ENCODE results near the gene FARS2. TPM values are rescaled to one million over a fixed set of nuclear protein-coding genes. Genes with fewer than 3 reads are reported as not detected.
A peak's percentile ranks its signal among the peaks of the same experiment; 100 is the strongest.

FARS2 gene
- total RNA-seq, 2 experiments from 2014 or later: 15.7 to 18.5 TPM

- ATAC-seq: no peak
- POLR2A ChIA-PET: interaction anchor here (0.7 kb wide), 1 partner anchor 87 kb away, joined by 4 read pairs; no protein-coding TSS in a partner anchor
- TF ChIP-seq CTCF (IDR thresholded peaks at IDR 0.05): no peak
Measured at GRCh38 chr6:5541025-5541424, 279.7 kb downstream of the FARS2 start.

GRCh38 chr6:5541751-5542432 is 280.6 kb downstream of the FARS2 start:
- no peak overlapping the region for H3K27ac Mint-ChIP-seq
- no peak for TF ChIP-seq CTCF (IDR thresholded peaks at IDR 0.05)
- H3K27me3 Mint-ChIP-seq: no peaks in the 10 kb centered on the region
- ATAC-seq: peak; percentile 20
- POLR2A ChIA-PET: interaction anchor here (0.7 kb wide), 1 partner anchor 86 kb away, joined by 4 read pairs; no protein-coding TSS in a partner anchor
- peaks cover 17% of the 10 kb centered on the region for H3K4me1 Mint-ChIP-seq (ENCODE audit: low read depth)
- CTCF ChIA-PET: no interaction called here
- no peak overlapping the region for H3K4me3 Mint-ChIP-seq
- no peaks in the 10 kb centered on the region for H3K9me3 Mint-ChIP-seq
- H3K36me3 Mint-ChIP-seq (ENCODE audit: low read depth): peaks cover 28% of the 10 kb centered on the region
- intact Hi-C loops (cut with micrococcal nuclease): no loop called here
- peak; percentile 27 for DNase-seq

More at GRCh38 chr6:5541025-5541424, 279.7 kb downstream of the FARS2 start:
- H3K9me3 Mint-ChIP-seq: no peaks in the 10 kb centered on the region
- H3K36me3 Mint-ChIP-seq (ENCODE audit: low read depth): peaks cover 23% of the 10 kb centered on the region
- no peaks in the 10 kb centered on the region for H3K27me3 Mint-ChIP-seq
- peaks cover 17% of the 10 kb centered on the region for H3K4me1 Mint-ChIP-seq (ENCODE audit: low read depth)
- no peak for DNase-seq
- intact Hi-C loops (cut with micrococcal nuclease): no loop called here
- H3K4me3 Mint-ChIP-seq: no peak overlapping the region
- CTCF ChIA-PET: no interaction called here
- H3K27ac Mint-ChIP-seq: no peak overlapping the region

- H3K4me3 Mint-ChIP-seq: no peak overlapping the region
- DNase-seq: no peak
- CTCF ChIA-PET: no interaction called here
- H3K9me3 Mint-ChIP-seq: peaks cover 2% of the 10 kb centered on the region
- peaks cover 2% of the 10 kb centered on the region for H3K4me1 Mint-ChIP-seq (ENCODE audit: low read depth)
- intact Hi-C loops (cut with micrococcal nuclease): no loop called here
- no peak overlapping the region for H3K27ac Mint-ChIP-seq
- H3K36me3 Mint-ChIP-seq (ENCODE audit: low read depth): peaks cover 50% of the 10 kb centered on the region
- POLR2A ChIA-PET: no interaction called here
- TF ChIP-seq CTCF (IDR thresholded peaks at IDR 0.05): no peak
- H3K27me3 Mint-ChIP-seq: no peaks in the 10 kb centered on the region
- ATAC-seq: no peak
Measured at GRCh38 chr6:5547556-5547955, 286.2 kb downstream of the FARS2 start.

- ATAC-seq: no peak
- CTCF ChIA-PET: no interaction called here
Measured at GRCh38 chr6:5550631-5551030, 289.3 kb downstream of the FARS2 start.

More at GRCh38 chr6:5550631-5551030, 289.3 kb downstream of the FARS2 start:
- DNase-seq: no peak
- peaks cover 4% of the 10 kb centered on the region for H3K4me1 Mint-ChIP-seq (ENCODE audit: low read depth)
- POLR2A ChIA-PET: no interaction called here
- peaks cover 4% of the 10 kb centered on the region for H3K9me3 Mint-ChIP-seq
- intact Hi-C loops (cut with micrococcal nuclease): no loop called here
- H3K4me3 Mint-ChIP-seq: no peak overlapping the region
- no peak overlapping the region for H3K27ac Mint-ChIP-seq
- H3K36me3 Mint-ChIP-seq (ENCODE audit: low read depth): peaks cover 37% of the 10 kb centered on the region
- no peaks in the 10 kb centered on the region for H3K27me3 Mint-ChIP-seq
- TF ChIP-seq CTCF (IDR thresholded peaks at IDR 0.05): no peak

All from activated CD8-positive, alpha-beta T cell treated with anti-CD3 and anti-CD28 coated beads for 36 hours (primary cell).